H1 (cell line): ENCODE results near the gene ATG2B. TPM values are rescaled to one million over a fixed set of nuclear protein-coding genes. Genes with fewer than 3 reads are reported as not detected.

ENCODE experiments used
- CBX5 ChIP-seq: fragments of 300-800, 300-1000 bp; sonication (generic); IDR thresholded peaks from 2 replicates; pipeline ENCODE4 v1.7.1; 2016; ENCODE audit warnings: antibody characterized with exemption, low read length, low read depth
- CEBPB ChIP-seq: IDR thresholded peaks from 2 replicates; pipeline ENCODE4 v1.6.1; 2012; ENCODE audit warnings: low read depth, low read length
- CHD7 ChIP-seq: fragments of 300-600 bp; sonication (generic); IDR thresholded peaks from 2 replicates; pipeline ENCODE4 v1.7.1; 2012; ENCODE audit warnings: low read length, moderate library complexity, mild to moderate bottlenecking, inconsistent platforms; ENCODE audit not compliant: insufficient replicate concordance
- CTCF ChIP-seq, 3 experiments: IDR thresholded peaks; 1 replicate in 2 of 3; 2 replicates in 1 of 3; pipeline versions ENCODE4 v1.5.1 to v1.6.1; 2011; ENCODE audit warnings: low read length in 3 of 3, mild to moderate bottlenecking in 3 of 3, inconsistent platforms in 2 of 3, low read depth in 1 of 3, moderate library complexity in 1 of 3; ENCODE audit not compliant: insufficient read depth in 1 of 3; ENCODE audit errors: control extremely low read depth in 1 of 3
- KDM1A ChIP-seq: fragments of 200-600, 300-600 bp; sonication (generic); IDR thresholded peaks from 2 replicates; pipeline ENCODE4 v1.7.1; 2016; ENCODE audit warnings: mild to moderate bottlenecking, low read length, borderline replicate concordance
- RNF2 ChIP-seq: fragments of 200-900, 300-1000 bp; sonication (generic); IDR thresholded peaks from 2 replicates; pipeline ENCODE4 v1.7.1; 2016; ENCODE audit warnings: borderline replicate concordance, low read depth, mild to moderate bottlenecking, antibody characterized with exemption, low read length; ENCODE audit not compliant: poor library complexity, severe bottlenecking; ENCODE audit errors: missing control alignments
- SIN3A ChIP-seq, 2 experiments: IDR thresholded peaks in 1 of 2; conservative IDR thresholded peaks in 1 of 2; 2 replicates each; pipeline ENCODE4 v1.6.1; 2011 to 2012; ENCODE audit warnings: low read length in 2 of 2, improper control_type of control experiment in 1 of 2, low read depth in 1 of 2, mild to moderate bottlenecking in 1 of 2
- TEAD4 ChIP-seq: IDR thresholded peaks from 2 replicates; pipeline ENCODE4 v1.6.1; 2012; ENCODE audit warnings: low read depth, low read length, inconsistent platforms, mixed read lengths
- YY1 ChIP-seq: IDR thresholded peaks from 2 replicates; pipeline ENCODE4 v1.6.1; 2011; ENCODE audit warnings: low read depth, mild to moderate bottlenecking, low read length
- polyA plus RNA-seq, 7 experiments: library from polyadenylated mRNA; depleted of rRNA in 3 of 7; stranded (reverse) in 5 of 7; unstranded in 2 of 7; fragments of >200 nt in 5 of 7; fragments of 200-250 nt in 2 of 7; gene quantifications; 1 replicate in 5 of 7; 2 replicates in 1 of 7; 4 replicates in 1 of 7; pipeline versions ENCODE4 v1.2.1 to v1.2.3, GENCODE V29; 2011 to 2013; ENCODE audit warnings: missing spikeins in 2 of 7, mixed read lengths in 2 of 7
- total RNA-seq: library from RNA; stranded (reverse); fragmentation: NEBNext Ultra II Directional; extraction: Animal tissue kit (Norgen Biotek cat#: 25700); gene quantifications from 2 replicates; pipeline ENCODE4 v1.2.1, GENCODE V29; 2021

ATG2B gene
- total and polyA plus RNA-seq, 2 of the 8 experiments (the other 6 are each of a cell fraction or from before 2014, with no cell fraction given): 4.6 to 14.4 TPM

- TF ChIP-seq CHD7 (no peak), YY1 (no peak), SIN3A (conservative IDR thresholded peaks at IDR 0.05 in 1 of 2, IDR thresholded peaks at IDR 0.05 in 1 of 2; ENCODE audit: low read depth in 1 of 2, low read length in 2 of 2) (no peak), RNF2 (no peak), CEBPB (no peak), CBX5 (no peak), CTCF (IDR thresholded peaks at IDR 0.05; ENCODE audit: control extremely low read depth in 1 of 3, insufficient read depth in 1 of 3, low read depth in 1 of 3, low read length in 3 of 3) (no peak), KDM1A (no peak), TEAD4 (no peak)
Measured at GRCh38 chr14:96316087-96316486, 47.1 kb downstream of the ATG2B start (continued).
